BLaER1 treated with 17β-estradiol and CSF1 and Interleukin-3, amounts not matched to agents 10 nM and 100 nM (cell line): ENCODE results near the gene ITCH.
"Not testable (repeated sequence)": the region's sequence is repeated elsewhere in the genome, so short reads cannot be mapped to it uniquely, and the experiment has no call there.

Source experiments
- H3K27ac ChIP-seq, 11 experiments: shearing (Covaris generic); formaldehyde crosslinking; 2 replicates each; pipeline ENCODE4 v1.8.1; 2022
- H3K27me3 ChIP-seq, 11 experiments: shearing (Covaris generic); formaldehyde crosslinking; 2 replicates each; pipeline ENCODE4 v1.8.1; 2022
- H3K36me3 ChIP-seq, 11 experiments: shearing (Covaris generic); formaldehyde crosslinking; 2 replicates each; pipeline ENCODE4 v1.8.1; 2022
- H3K4me1 ChIP-seq, 10 experiments: shearing (Covaris generic); formaldehyde crosslinking; 2 replicates each; pipeline ENCODE4 v1.8.1; 2022
- H3K4me2 ChIP-seq, 11 experiments: shearing (Covaris generic); formaldehyde crosslinking; 2 replicates each; pipeline ENCODE4 v1.8.1; 2022
- H3K4me3 ChIP-seq, 10 experiments: shearing (Covaris generic); formaldehyde crosslinking; 2 replicates each; pipeline ENCODE4 v1.8.1; 2022
- H3K9ac ChIP-seq, 11 experiments: shearing (Covaris generic); formaldehyde crosslinking; 2 replicates each; pipeline ENCODE4 v1.8.1; 2022
- H3K9me3 ChIP-seq, 11 experiments: shearing (Covaris generic); formaldehyde crosslinking; replicated peaks in 1 of 11; 2 replicates each; pipeline ENCODE4 v1.8.1; 2022
- H4K20me1 ChIP-seq, 11 experiments: shearing (Covaris generic); formaldehyde crosslinking; 2 replicates each; pipeline ENCODE4 v1.8.1; 2022
- Cebpa-rat ChIP-seq, 11 experiments: shearing (Covaris generic); IDR thresholded peaks; 2 replicates each; pipeline ENCODE4 v1.8.1; 2022

Gene ITCH

GRCh38 chr20:34363062-34363464, at the start of gene ITCH:
ITCH (plus strand) TSS chr20:34363273; CDS start chr20:34393812, 30,539 bp downstream.
- H3K36me3 ChIP-seq = peaks cover 13 to 34% (median 18%) of the 10 kb centered on the region in 11 experiments; a peak in 18 of 22 replicates
- H3K4me3 ChIP-seq = peak within 1 kb of the TSS; percentile 86 to 99 (median 92)

GRCh38 chr20:34315236-34315635, 47.8 kb upstream of the ITCH start:
- TF ChIP-seq Cebpa-rat (IDR thresholded peaks at IDR 0.05) = no peak
- H4K20me1 ChIP-seq = no peaks in the 10 kb centered on the region
- no peak overlapping the region for H3K4me2 ChIP-seq
- no peaks in the 10 kb centered on the region for H3K36me3 ChIP-seq
- no peak overlapping the region for H3K4me3 ChIP-seq
- 0 out of 22 replicates have a peak, but pooled peaks cover 0 to 6% (median 0%) of the 10 kb centered on the region in 11 experiments for H3K9me3 ChIP-seq
- peaks cover 21 to 24% (median 23%) of the 10 kb centered on the region in 11 experiments for H3K27me3 ChIP-seq
- H3K27ac ChIP-seq = no peak overlapping the region
- H3K4me1 ChIP-seq = peaks cover 6 to 22% (median 12%) of the 10 kb centered on the region in 10 experiments; a peak in 15 of 20 replicates
- H3K9ac ChIP-seq = no peak overlapping the region

More at GRCh38 chr20:34363062-34363464, at the start of gene ITCH:
- peaks cover 35 to 46% (median 41%) of the 10 kb centered on the region in 10 experiments for H3K4me1 ChIP-seq
- no peak for TF ChIP-seq Cebpa-rat (IDR thresholded peaks at IDR 0.05)
- H3K9ac ChIP-seq = peak within 1 kb of the TSS; percentile 91 to 99 (median 97)
- peak within 1 kb of the TSS; percentile 77 to 96 (median 84) for H3K4me2 ChIP-seq
- no peaks in the 10 kb centered on the region for H3K27me3 ChIP-seq
- peaks cover 29 to 46% (median 40%) of the 10 kb centered on the region in 11 experiments for H4K20me1 ChIP-seq
- H3K27ac ChIP-seq = peak within 1 kb of the TSS; percentile 91 to 98 (median 94)
- H3K9me3 ChIP-seq = no peaks in the 10 kb centered on the region

GRCh38 chr20:34316196-34316814, 46.8 kb upstream of the ITCH start:
- Histone ChIP-seq H3K9ac (no peak overlapping the region), H3K4me3 (no peak overlapping the region), H3K27me3 (peaks cover 11 to 13% (median 12%) of the 10 kb centered on the region in 11 experiments), H4K20me1 (no peaks in the 10 kb centered on the region), H3K4me2 (peak overlapping the region in 4 of 11 experiments; percentile 1 to 67 (median 47); a peak in 6 of 22 replicates), H3K27ac (no peak overlapping the region), H3K4me1 (peaks cover 6 to 22% (median 12%) of the 10 kb centered on the region in 10 experiments; a peak in 15 of 20 replicates), H3K9me3 (0 out of 22 replicates have a peak, but pooled peaks cover 0 to 6% (median 0%) of the 10 kb centered on the region in 11 experiments), H3K36me3 (no peaks in the 10 kb centered on the region)
- TF ChIP-seq Cebpa-rat (IDR thresholded peaks at IDR 0.05) = no peak

- H3K27ac ChIP-seq = no peak overlapping the region
- H3K27me3 ChIP-seq = no peaks in the 10 kb centered on the region
- H3K4me3 ChIP-seq = no peak overlapping the region
- no peaks in the 10 kb centered on the region for H3K36me3 ChIP-seq
- H3K4me1 ChIP-seq = peaks cover 7 to 22% (median 13%) of the 10 kb centered on the region in 10 experiments; a peak in 15 of 20 replicates
- 0 out of 22 replicates have a peak, but pooled peaks cover 0 to 6% (median 0%) of the 10 kb centered on the region in 11 experiments for H3K9me3 ChIP-seq
- TF ChIP-seq Cebpa-rat (IDR thresholded peaks at IDR 0.05) = no peak
- H3K4me2 ChIP-seq = peak overlapping the region in 4 of 11 experiments; percentile 0 to 43 (median 33); a peak in 6 of 22 replicates
- no peaks in the 10 kb centered on the region for H4K20me1 ChIP-seq
- no peak overlapping the region for H3K9ac ChIP-seq
Observed at GRCh38 chr20:34318609-34319443, 44.2 kb upstream of the ITCH start.

- H4K20me1 ChIP-seq = no peaks in the 10 kb centered on the region
- TF ChIP-seq Cebpa-rat (IDR thresholded peaks at IDR 0.05) = no peak
- no peaks in the 10 kb centered on the region for H3K36me3 ChIP-seq
- H3K4me3 ChIP-seq = no peak overlapping the region
- peaks cover 7 to 22% (median 11%) of the 10 kb centered on the region in 10 experiments; a peak in 15 of 20 replicates for H3K4me1 ChIP-seq
- no peak overlapping the region for H3K27ac ChIP-seq
- no peak overlapping the region for H3K4me2 ChIP-seq
- H3K9me3 ChIP-seq = peaks cover 0 to 6% (median 0%) of the 10 kb centered on the region in 11 experiments; a peak in 1 of 22 replicates
- H3K9ac ChIP-seq = no peak overlapping the region
- no peaks in the 10 kb centered on the region for H3K27me3 ChIP-seq
Observed at GRCh38 chr20:34320861-34321260, 42.2 kb upstream of the ITCH start.

DNA sequence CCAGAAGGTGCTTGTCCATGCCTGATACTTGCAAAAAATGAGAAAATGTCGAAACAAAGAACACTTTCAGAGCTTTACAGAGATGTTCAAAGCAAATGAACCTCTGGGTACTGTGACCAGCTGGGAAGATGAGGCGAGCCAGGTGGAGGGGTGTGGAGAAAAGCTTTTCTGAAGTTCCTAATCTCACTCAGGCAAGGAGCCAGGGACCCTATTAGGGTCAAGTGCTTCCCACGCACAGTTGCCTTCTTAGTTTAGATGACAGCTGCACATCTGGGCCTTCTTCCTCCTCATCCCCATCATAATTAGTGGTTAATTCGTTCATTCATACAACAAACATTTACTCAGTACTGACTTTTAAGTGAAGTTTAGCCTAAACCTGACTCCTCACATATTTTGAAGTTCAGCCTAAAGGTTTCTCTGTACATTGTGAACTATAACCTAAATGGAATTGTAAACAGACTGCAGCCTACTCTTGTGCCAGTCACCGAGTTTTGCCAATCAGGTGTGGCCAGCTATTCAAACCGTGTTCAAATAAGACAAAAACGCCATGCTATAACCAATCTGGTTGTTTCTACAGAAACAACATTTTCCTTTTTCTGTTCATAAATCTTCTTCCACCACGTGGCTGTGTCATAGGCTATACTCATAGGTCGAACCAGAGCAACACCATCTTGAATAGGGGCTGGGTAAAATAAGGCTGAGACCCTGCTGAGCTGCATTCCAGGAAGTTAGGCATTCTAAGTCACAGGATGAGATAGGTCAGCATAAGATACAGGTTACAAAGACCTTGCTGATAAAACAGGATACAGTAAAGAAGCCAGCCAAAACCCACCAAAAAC, 40.6 kb upstream of the ITCH start:
- peaks cover 0 to 22% (median 8%) of the 10 kb centered on the region in 10 experiments; a peak in 8 of 20 replicates for H3K4me1 ChIP-seq
- H3K4me2 ChIP-seq = peak overlapping the region in 3 of 11 experiments; percentile 3 to 16 (median 13); a peak in 2 of 22 replicates
- H4K20me1 ChIP-seq = no peaks in the 10 kb centered on the region
- TF ChIP-seq Cebpa-rat (IDR thresholded peaks at IDR 0.05) = no peak
- no peak overlapping the region for H3K27ac ChIP-seq
- H3K27me3 ChIP-seq = no peaks in the 10 kb centered on the region
- no peaks in the 10 kb centered on the region for H3K36me3 ChIP-seq
- H3K9ac ChIP-seq = no peak overlapping the region
- peaks cover 0 to 15% (median 6%) of the 10 kb centered on the region in 11 experiments; a peak in 10 of 22 replicates for H3K9me3 ChIP-seq
- no peak overlapping the region for H3K4me3 ChIP-seq

DNA sequence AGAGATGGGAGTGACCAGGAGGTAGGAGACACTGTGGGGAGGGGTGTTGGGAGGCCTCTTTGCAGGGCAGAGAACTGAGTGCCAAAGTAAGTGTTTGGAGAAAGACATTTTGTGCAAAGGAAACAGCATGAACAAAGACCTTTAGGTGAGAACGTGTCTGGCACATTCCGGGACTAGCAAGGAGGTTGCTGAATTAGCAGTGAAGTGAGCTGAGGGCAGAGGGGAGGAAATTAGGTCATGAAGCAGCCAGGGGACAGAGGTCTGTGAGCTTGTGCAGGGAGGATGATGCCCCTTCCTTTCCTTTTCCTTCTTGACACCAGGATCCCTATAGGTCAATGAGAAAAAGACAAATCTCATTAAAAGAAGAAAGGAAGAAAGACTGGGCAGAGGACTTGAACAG, 38.5 kb upstream of the ITCH start:
- H3K4me2 ChIP-seq = no peak overlapping the region
- H3K27ac ChIP-seq = no peak overlapping the region
- no peak for TF ChIP-seq Cebpa-rat (IDR thresholded peaks at IDR 0.05)

GRCh38 chr20:34328207-34328606, 34.9 kb upstream of the ITCH start:
- H3K36me3 ChIP-seq, H4K20me1 ChIP-seq, H3K27ac ChIP-seq, H3K27me3 ChIP-seq, H3K9ac ChIP-seq, H3K4me2 ChIP-seq, H3K4me3 ChIP-seq, H3K4me1 ChIP-seq: not testable (repeated sequence)
- H3K9me3 ChIP-seq = peaks cover 0 to 14% (median 6%) of the 10 kb centered on the region in 11 experiments; a peak in 11 of 22 replicates

More for the DNA sequence above, 38.5 kb upstream of the ITCH start:
- H3K9me3 ChIP-seq = peaks cover 0 to 9% (median 6%) of the 10 kb centered on the region in 11 experiments; a peak in 10 of 22 replicates
- no peaks in the 10 kb centered on the region for H4K20me1 ChIP-seq
- no peaks in the 10 kb centered on the region for H3K36me3 ChIP-seq
- peaks cover 0 to 13% (median 7%) of the 10 kb centered on the region in 10 experiments; a peak in 5 of 20 replicates for H3K4me1 ChIP-seq
- H3K9ac ChIP-seq = no peak overlapping the region
- H3K27me3 ChIP-seq = no peaks in the 10 kb centered on the region
- no peak overlapping the region for H3K4me3 ChIP-seq
